Muscle of leg (tissue), 11 donors: ENCODE results near the gene TBL1X. TPM values are rescaled to one million over a fixed set of nuclear protein-coding genes. Genes with fewer than 3 reads are reported as not detected.

ENCODE experiments used
- DNase-seq: peaks from one replicate; pipeline ENCODE4 v3.0.0; 2013
- H3K27ac ChIP-seq: one replicate; pipeline ENCODE4 v1.5.1; 2013; ENCODE audit warnings: mild to moderate bottlenecking, low read length, control low read depth
- H3K27me3 ChIP-seq: one replicate; pipeline ENCODE4 v1.6.1; 2013; ENCODE audit warnings: low read length; ENCODE audit not compliant: control insufficient read depth, insufficient read depth
- H3K36me3 ChIP-seq: one replicate; pipeline ENCODE4 v1.6.1; 2013; ENCODE audit warnings: low read length; ENCODE audit not compliant: control insufficient read depth, insufficient read depth
- H3K4me1 ChIP-seq: one replicate; pipeline ENCODE4 v1.6.1; 2013; ENCODE audit warnings: low read length; ENCODE audit not compliant: control insufficient read depth, insufficient read depth
- H3K4me3 ChIP-seq: one replicate; pipeline ENCODE4 v1.5.1; 2013; ENCODE audit warnings: low read length, control low read depth
- H3K9me3 ChIP-seq: replicated peaks from 2 replicates; pipeline ENCODE4 v1.6.1; 2013; ENCODE audit warnings: low read depth, low read length; ENCODE audit not compliant: control insufficient read depth
- WGBS: methylation state at CpG from one replicate; pipeline ENCODE4 v1.1.5; 2013; ENCODE audit warnings: missing lambda C conversion rate; ENCODE audit not compliant: insufficient coverage; 5-methylcytosine and 5-hydroxymethylcytosine counted together
- polyA plus RNA-seq, 8 donors: library from polyadenylated mRNA; unstranded; fragments of 120-200 nt; gene quantifications; one replicate each; pipeline versions ENCODE4 v1.2.1 to v1.2.3, GENCODE V29; 2013; ENCODE audit warnings: inconsistent platforms in 1 of 8, low replicate concordance in 1 of 8; ENCODE audit not compliant: insufficient read length in 8 of 8, insufficient read depth in 1 of 8
- total RNA-seq: library from RNA; stranded (reverse); fragments of 120-200 nt; gene quantifications from one replicate; pipeline ENCODE4 v1.2.4, GENCODE V29; 2013

The TBL1X gene
- total and polyA plus RNA-seq, 9 donors = 7.1 to 19.0 (median 12.1) TPM

- Histone ChIP-seq H3K9me3 (no peaks in the 10 kb centered on the region), H3K36me3 (no peaks in the 10 kb centered on the region), H3K27me3 (peaks cover 23% of the 10 kb centered on the region), H3K4me1 (peaks cover 9% of the 10 kb centered on the region), H3K4me3 (no peak overlapping the region), H3K27ac (no peak overlapping the region)
- 73% methylated on average over 8 of the region's 13 CpGs for WGBS
- no peak for DNase-seq
These were observed 77.4 kb downstream of the TBL1X start for GRCh38 chrX:9542106-9542760.

- Histone ChIP-seq H3K4me1 (peaks cover 9% of the 10 kb centered on the region), H3K27ac (no peak overlapping the region), H3K36me3 (no peaks in the 10 kb centered on the region), H3K27me3 (peaks cover 21% of the 10 kb centered on the region), H3K9me3 (no peaks in the 10 kb centered on the region), H3K4me3 (no peak overlapping the region)
- no peak for DNase-seq
- 59% methylated on average over 11 of the region's 12 CpGs for WGBS
These were observed 77.9 kb downstream of the TBL1X start for GRCh38 chrX:9542761-9543111.

- no peaks in the 10 kb centered on the region for H3K9me3 ChIP-seq
- H3K4me1 ChIP-seq = no peaks in the 10 kb centered on the region
- no peak overlapping the region for H3K4me3 ChIP-seq
- DNase-seq = no peak
- no peak overlapping the region for H3K27ac ChIP-seq
- peaks cover 13% of the 10 kb centered on the region for H3K27me3 ChIP-seq
- no CpG with 5 or more reads among the region's 2 CpGs for WGBS
- no peaks in the 10 kb centered on the region for H3K36me3 ChIP-seq
These were observed 90.5 kb downstream of the TBL1X start for GRCh38 chrX:9555354-9555753.

GRCh38 chrX:9557091-9557490 is 92.2 kb downstream of the TBL1X start:
- WGBS = 76% methylated on average over 6 of the region's 11 CpGs
- H3K36me3 ChIP-seq = no peaks in the 10 kb centered on the region
- no peak overlapping the region for H3K27ac ChIP-seq
- no peak for DNase-seq
- no peaks in the 10 kb centered on the region for H3K9me3 ChIP-seq
- no peaks in the 10 kb centered on the region for H3K4me1 ChIP-seq
- H3K27me3 ChIP-seq = peaks cover 6% of the 10 kb centered on the region
- no peak overlapping the region for H3K4me3 ChIP-seq

GRCh38 chrX:9557521-9557920 is 92.7 kb downstream of the TBL1X start:
- Histone ChIP-seq H3K4me1 (no peaks in the 10 kb centered on the region), H3K27ac (no peak overlapping the region), H3K36me3 (no peaks in the 10 kb centered on the region), H3K9me3 (no peaks in the 10 kb centered on the region), H3K27me3 (peaks cover 6% of the 10 kb centered on the region), H3K4me3 (no peak overlapping the region)
- no peak for DNase-seq
- 79% methylated on average over 3 of the region's 5 CpGs for WGBS

- Histone ChIP-seq H3K9me3 (no peaks in the 10 kb centered on the region), H3K4me3 (no peak overlapping the region), H3K27ac (no peak overlapping the region), H3K36me3 (no peaks in the 10 kb centered on the region), H3K27me3 (peaks cover 2% of the 10 kb centered on the region), H3K4me1 (no peaks in the 10 kb centered on the region)
- DNase-seq = no peak
- WGBS = no CpG with 5 or more reads among the region's 4 CpGs
These were observed 93.8 kb downstream of the TBL1X start for GRCh38 chrX:9558615-9559014.

GRCh38 chrX:9560219-9560618 is 95.4 kb downstream of the TBL1X start:
- Histone ChIP-seq H3K36me3 (no peaks in the 10 kb centered on the region), H3K4me1 (no peaks in the 10 kb centered on the region), H3K4me3 (no peak overlapping the region), H3K9me3 (no peaks in the 10 kb centered on the region), H3K27ac (no peak overlapping the region), H3K27me3 (peaks cover 2% of the 10 kb centered on the region)
- 83% methylated on average over 9 of the region's 9 CpGs for WGBS
- DNase-seq = peak; percentile 20

- H3K27me3 ChIP-seq = peaks cover 2% of the 10 kb centered on the region
- peaks cover 3% of the 10 kb centered on the region for H3K4me1 ChIP-seq
- H3K36me3 ChIP-seq = no peaks in the 10 kb centered on the region
- WGBS = 90% methylated on average over 3 of the region's 5 CpGs
- H3K4me3 ChIP-seq = no peak overlapping the region
- no peak overlapping the region for H3K27ac ChIP-seq
- DNase-seq = no peak
- H3K9me3 ChIP-seq = no peaks in the 10 kb centered on the region
These were observed 96.3 kb downstream of the TBL1X start for GRCh38 chrX:9561199-9561598.

- H3K27me3 ChIP-seq = peaks cover 3% of the 10 kb centered on the region
- no CpG with 5 or more reads among the region's 8 CpGs for WGBS
- DNase-seq = peak; percentile 21
- no peak overlapping the region for H3K27ac ChIP-seq
- H3K4me3 ChIP-seq = no peak overlapping the region
- H3K4me1 ChIP-seq = peaks cover 11% of the 10 kb centered on the region
- no peaks in the 10 kb centered on the region for H3K36me3 ChIP-seq
- H3K9me3 ChIP-seq = no peaks in the 10 kb centered on the region
These were observed 98.0 kb downstream of the TBL1X start for GRCh38 chrX:9562851-9563250.

- H3K27ac ChIP-seq = no peak overlapping the region
- no peaks in the 10 kb centered on the region for H3K36me3 ChIP-seq
- peaks cover 8% of the 10 kb centered on the region for H3K27me3 ChIP-seq
- DNase-seq = peak; percentile 81
- H3K9me3 ChIP-seq = no peaks in the 10 kb centered on the region
- H3K4me1 ChIP-seq = peaks cover 14% of the 10 kb centered on the region
- H3K4me3 ChIP-seq = no peak overlapping the region
- WGBS = 46% methylated on average over 4 of the region's 6 CpGs
These were observed 101.3 kb downstream of the TBL1X start for GRCh38 chrX:9566150-9566621.

GRCh38 chrX:9569876-9570301 is 105.0 kb downstream of the TBL1X start:
- peak; percentile 69 for DNase-seq
- Histone ChIP-seq H3K27ac (peak overlapping the region; percentile 35), H3K27me3 (peaks cover 21% of the 10 kb centered on the region), H3K36me3 (no peaks in the 10 kb centered on the region), H3K9me3 (no peaks in the 10 kb centered on the region), H3K4me1 (peaks cover 14% of the 10 kb centered on the region), H3K4me3 (no peak overlapping the region)
- 31% methylated on average over 2 of the region's 10 CpGs for WGBS
